Measurements from ENCODE around the gene GPI.

Gene GPI

DNA sequence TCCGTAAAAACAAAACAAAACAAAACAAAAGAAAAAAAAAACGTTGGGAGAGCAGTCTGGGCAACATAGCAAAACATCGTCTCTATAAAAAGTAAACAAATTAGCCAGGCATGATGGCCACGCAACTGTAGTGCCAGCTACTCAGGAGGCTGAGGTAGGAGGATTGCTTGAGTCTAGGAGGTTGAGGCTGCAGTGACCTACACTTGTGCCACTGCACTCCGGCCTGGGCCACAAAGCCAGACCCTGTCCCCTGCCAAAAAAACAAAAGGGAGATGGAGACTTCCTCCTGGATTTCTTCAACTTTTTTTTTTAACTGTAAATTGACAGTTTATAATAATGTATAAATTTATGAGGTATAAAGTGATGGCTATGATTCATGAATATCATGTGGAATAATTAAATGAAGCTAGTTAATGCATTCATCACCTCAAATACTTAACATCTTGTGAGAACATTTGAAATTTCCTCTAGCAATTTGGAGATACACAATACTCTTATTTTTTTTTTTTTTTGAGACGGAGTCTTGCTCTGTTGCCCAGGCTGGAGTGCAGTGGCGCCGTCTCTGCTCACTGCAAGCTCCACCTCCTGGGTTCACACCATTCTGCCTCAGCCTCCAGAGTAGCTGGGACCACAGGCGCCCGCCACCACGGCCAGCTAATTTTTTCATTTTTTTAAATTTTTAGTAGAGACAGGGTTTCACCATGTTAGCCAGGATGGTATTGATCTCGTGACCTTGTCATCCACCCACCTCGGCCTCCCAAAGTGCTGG lies 41.1 kb downstream of the GPI start:
- no peak for DNase-seq

GRCh38 chr19:34408411-34408810 lies 43.4 kb downstream of the GPI start:
- DNase-seq, result no peak

- DNase-seq, result no peak
Observed at GRCh38 chr19:34409189-34410164, 44.5 kb downstream of the GPI start.

- DNase-seq, result no peak
Observed at GRCh38 chr19:34411216-34411615, 46.2 kb downstream of the GPI start.

- no peak for DNase-seq
Observed at GRCh38 chr19:34416021-34416545, 51.1 kb downstream of the GPI start.

GRCh38 chr19:34418300-34418699 lies 53.3 kb downstream of the GPI start:
- DNase-seq, result no peak

DNA sequence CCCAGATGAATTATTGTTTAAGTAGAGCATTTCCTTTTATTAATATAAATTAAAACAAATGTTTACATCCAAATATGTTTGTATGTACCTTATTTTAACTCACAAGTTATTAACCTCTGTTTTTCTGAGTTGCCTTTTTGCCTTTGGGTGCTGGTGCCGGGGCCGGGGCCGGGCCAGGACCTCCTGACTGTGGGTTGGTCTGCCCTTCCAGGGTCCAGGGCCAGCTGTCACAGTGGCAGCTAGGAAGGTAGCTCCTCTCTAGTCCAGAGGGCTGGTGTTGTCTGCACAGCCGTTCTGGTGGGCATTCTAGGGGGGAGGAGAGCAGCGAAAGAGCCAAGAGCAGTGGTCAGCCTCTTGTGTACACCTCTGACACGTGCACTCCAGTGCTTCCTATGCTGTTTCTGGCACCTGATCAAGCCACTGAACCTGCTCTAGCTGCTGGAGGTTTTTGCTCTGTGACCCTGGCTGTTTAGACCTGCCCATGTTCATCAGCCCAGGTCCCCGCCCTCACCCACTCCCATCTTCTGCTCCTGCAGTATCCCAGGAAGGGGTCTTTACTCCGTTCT lies 61.2 kb downstream of the GPI start:
- no peak for DNase-seq

- no peak for DNase-seq
Observed at GRCh38 chr19:34428549-34429285, 63.7 kb downstream of the GPI start.

GRCh38 chr19:34429553-34429952 lies 64.6 kb downstream of the GPI start:
- DNase-seq, result no peak

GRCh38 chr19:34430738-34431625 lies 66.0 kb downstream of the GPI start:
- DNase-seq, result peak; percentile 8

DNA sequence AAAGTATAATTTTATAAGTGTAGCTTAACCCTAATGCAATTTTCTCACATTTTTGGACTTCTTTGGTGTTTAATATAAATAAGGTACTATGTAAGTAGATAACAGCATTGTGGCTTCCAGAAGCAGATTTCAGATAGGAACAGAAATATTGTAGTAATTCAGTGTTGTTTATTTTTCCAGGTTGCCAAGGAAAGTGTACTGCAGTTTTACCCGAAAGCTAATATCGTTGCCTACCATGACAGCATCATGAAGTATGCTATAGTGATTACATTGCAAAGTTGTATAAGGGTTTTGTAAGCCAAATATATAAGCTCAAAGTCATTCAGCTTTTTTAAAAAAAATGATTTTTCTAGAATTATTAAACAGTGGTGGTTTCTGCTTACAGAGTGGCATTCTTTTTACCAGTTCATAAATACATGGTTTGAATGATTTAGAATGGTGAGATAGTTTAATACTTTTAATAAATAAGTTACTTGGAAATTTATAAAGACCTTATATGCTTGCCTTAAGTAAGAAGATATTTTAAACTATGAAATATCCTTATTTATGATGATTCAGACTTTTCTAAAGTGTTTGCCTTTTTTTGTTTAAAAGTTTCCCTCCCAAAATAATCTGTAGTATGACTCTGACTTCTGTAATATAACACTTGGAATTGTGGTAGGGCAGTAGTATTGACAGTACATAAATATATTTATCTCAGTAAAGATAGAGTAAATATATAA lies 66.8 kb downstream of the GPI start:
- DNase-seq, result no peak

- no peak for DNase-seq
Observed at GRCh38 chr19:34432797-34433196, 67.8 kb downstream of the GPI start.

DNA sequence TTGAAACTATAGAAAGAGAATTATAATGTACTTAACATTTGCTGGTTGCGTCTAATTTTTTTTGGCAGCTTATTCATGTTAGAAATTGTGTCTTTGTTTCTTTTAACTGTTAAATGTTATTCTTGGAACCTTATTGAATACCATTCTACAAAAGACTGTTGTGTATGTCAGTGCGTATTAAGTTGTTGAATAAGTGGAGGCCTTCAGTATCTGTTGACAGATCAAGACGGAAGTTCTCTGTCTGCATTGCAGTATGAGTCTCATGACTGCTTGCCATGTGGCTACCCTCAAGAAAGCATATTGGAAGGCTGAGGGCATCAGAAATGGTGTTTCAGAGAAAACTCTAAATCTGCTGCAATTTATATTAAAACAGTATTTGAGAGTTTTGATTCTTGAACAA lies 71.7 kb downstream of the GPI start:
- DNase-seq, result no peak

DNA sequence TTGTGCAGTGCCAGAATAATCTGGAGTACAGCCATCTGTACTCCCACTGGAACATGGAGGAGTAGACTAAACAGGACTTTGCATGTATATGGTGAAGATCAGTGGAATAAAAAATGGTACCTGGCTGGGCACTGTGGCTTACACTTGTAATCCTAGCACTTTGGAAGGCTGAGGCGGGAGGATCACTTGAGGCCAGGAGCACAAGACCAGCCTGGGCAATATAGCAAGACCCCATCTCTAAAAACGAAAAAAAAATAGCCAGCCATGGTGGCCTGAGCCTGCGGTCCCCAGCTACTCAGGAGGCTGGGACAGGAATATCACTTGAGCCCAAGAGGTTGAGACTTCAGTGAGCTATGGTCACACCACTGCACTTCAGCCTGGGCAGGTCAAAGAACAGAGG lies 83.2 kb downstream of the GPI start:
- no peak for DNase-seq

Measured in DMS 273 treated with DMSO at 0.1 percent for 48 hours (cell line).